Natural killer cell (primary cell): ENCODE measurements around the gene S100A6. TPM values are rescaled to one million over a fixed set of nuclear protein-coding genes. Genes with fewer than 3 reads are reported as not detected.

ENCODE experiments used
- ATAC-seq, 3 donors: fragments of 150-1000 bp in 2 of 3; fragments of 200-7000 bp in 1 of 3; cut with Tn5 transposase; 1 replicate in 1 of 3; 2 replicates in 2 of 3; pipeline ENCODE4 v1.10.0; 2021; ENCODE audit warnings: mild to moderate bottlenecking in 2 of 3, moderate library complexity in 2 of 3
- DNase-seq, 2 donors: peaks; one replicate each; pipeline versions ENCODE4 v3.0.0 to v3.0.0-alpha.2; 2013 to 2021; ENCODE audit warnings: mixed read lengths in 1 of 2
- H3K27ac ChIP-seq: one replicate; pipeline ENCODE4 v1.5.1; 2013; ENCODE audit warnings: mild to moderate bottlenecking, low read length
- H3K27me3 ChIP-seq: one replicate; pipeline ENCODE4 v1.6.1; 2013; ENCODE audit warnings: low read length; ENCODE audit not compliant: control insufficient read depth, insufficient read depth
- H3K36me3 ChIP-seq: one replicate; pipeline ENCODE4 v1.6.1; 2013; ENCODE audit warnings: low read length; ENCODE audit not compliant: control insufficient read depth, insufficient read depth
- H3K4me1 ChIP-seq: one replicate; pipeline ENCODE4 v1.6.1; 2013; ENCODE audit warnings: low read length; ENCODE audit not compliant: control insufficient read depth, insufficient read depth
- H3K4me3 ChIP-seq: one replicate; pipeline ENCODE4 v1.5.1; 2013; ENCODE audit warnings: low read length
- H3K9me3 ChIP-seq: one replicate; pipeline ENCODE4 v1.6.1; 2013; ENCODE audit warnings: low read length; ENCODE audit not compliant: control insufficient read depth, insufficient read depth
- H3K27ac Mint-ChIP-seq, 2 donors: one replicate each; pipeline ENCODE4 v1.8.0; 2022; ENCODE audit warnings: mild to moderate bottlenecking in 2 of 2, mixed read lengths in 2 of 2, moderate library complexity in 1 of 2
- H3K27me3 Mint-ChIP-seq, 2 donors: one replicate each; pipeline ENCODE4 v1.8.0; 2022; ENCODE audit warnings: low read depth in 2 of 2, mixed read lengths in 2 of 2
- H3K36me3 Mint-ChIP-seq: one replicate; pipeline ENCODE4 v1.8.0; 2022; ENCODE audit warnings: mixed read lengths
- H3K4me1 Mint-ChIP-seq, 2 donors: one replicate each; pipeline ENCODE4 v1.8.0; 2022; ENCODE audit warnings: mixed read lengths in 2 of 2
- H3K4me3 Mint-ChIP-seq: one replicate; pipeline ENCODE4 v1.8.0; 2022; ENCODE audit warnings: mild to moderate bottlenecking, moderate library complexity, mixed read lengths
- H3K9me3 Mint-ChIP-seq, 2 donors: one replicate each; pipeline ENCODE4 v1.8.0; 2022; ENCODE audit warnings: mixed read lengths in 2 of 2
- WGBS: methylation state at CpG from one replicate; pipeline ENCODE4 v1.1.7; 2013; ENCODE audit warnings: missing lambda C conversion rate; ENCODE audit not compliant: insufficient coverage; 5-methylcytosine and 5-hydroxymethylcytosine counted together
- intact Hi-C: fragments of 100-400 bp; cut with micrococcal nuclease; formaldehyde crosslinking; loops from one replicate; pipeline ENCODE4 v1.14.2; 2022
- total RNA-seq, 4 donors: library from RNA; stranded (reverse); fragments of 120-200 nt in 1 of 4; gene quantifications; one replicate each; pipeline versions ENCODE4 v1.2.3 to v1.2.4, GENCODE V29; 2013 to 2022
- TF ChIP-seq, protein P1 (sequence below): fragments of 200-600 bp; IDR thresholded peaks from one replicate; pipeline ENCODE4 v1.8.0; 2022; ENCODE audit warnings: antibody characterized with exemption

Gene S100A6
- total RNA-seq, 3 donors from 2014 or later (not counting 1 experiment from before 2014, with no cell fraction given): 174 to 261 (median 245) TPM

DNA sequence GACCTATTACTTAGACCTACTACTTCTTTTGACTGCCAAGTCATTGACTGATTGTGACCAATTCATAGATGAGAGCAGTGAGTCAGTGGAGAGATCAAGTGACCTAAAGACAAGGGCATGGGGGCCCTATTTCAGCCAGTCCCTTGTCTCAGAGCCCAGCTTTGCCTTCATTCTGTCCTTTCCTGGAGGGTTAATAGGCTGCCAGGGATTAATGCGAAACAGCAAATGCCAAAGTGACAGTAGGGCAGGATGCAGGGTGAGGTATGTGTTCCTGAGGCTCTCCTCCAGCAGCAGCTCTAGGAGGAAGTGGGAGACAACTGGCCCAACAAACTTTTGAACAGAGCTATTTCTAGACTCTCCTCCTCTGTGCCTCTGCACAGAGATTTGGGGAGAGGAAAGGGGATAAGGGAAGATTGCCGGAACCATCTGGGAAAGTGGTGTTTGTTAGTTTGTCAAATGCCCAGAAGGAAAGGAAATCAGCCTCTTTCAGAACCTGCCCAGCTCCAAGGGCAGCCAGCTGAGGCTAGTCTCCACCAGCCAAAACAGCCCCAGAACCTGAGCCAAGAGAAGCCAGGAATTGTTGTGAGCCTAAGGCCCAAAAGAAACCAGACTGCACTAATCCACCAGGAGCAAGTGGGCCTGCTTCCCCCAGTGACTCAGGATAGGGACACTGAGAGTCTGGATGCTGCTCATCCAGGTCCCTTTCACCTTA is 18.2 kb upstream of the S100A6 start:
- DNase-seq (no peak), ATAC-seq (no peak)
- peaks cover 0 to 8% of the 10 kb centered on the region in 2 donors for H3K27me3 Mint-ChIP-seq
- intact Hi-C loops: no loop called here
- WGBS: 72% methylated on average over 2 of the region's 2 CpGs
- no peak overlapping the region for H3K4me3 Mint-ChIP-seq
- peaks cover 0 to 8% of the 10 kb centered on the region in 2 donors for H3K4me1 Mint-ChIP-seq
- TF ChIP-seq, protein P1, sequence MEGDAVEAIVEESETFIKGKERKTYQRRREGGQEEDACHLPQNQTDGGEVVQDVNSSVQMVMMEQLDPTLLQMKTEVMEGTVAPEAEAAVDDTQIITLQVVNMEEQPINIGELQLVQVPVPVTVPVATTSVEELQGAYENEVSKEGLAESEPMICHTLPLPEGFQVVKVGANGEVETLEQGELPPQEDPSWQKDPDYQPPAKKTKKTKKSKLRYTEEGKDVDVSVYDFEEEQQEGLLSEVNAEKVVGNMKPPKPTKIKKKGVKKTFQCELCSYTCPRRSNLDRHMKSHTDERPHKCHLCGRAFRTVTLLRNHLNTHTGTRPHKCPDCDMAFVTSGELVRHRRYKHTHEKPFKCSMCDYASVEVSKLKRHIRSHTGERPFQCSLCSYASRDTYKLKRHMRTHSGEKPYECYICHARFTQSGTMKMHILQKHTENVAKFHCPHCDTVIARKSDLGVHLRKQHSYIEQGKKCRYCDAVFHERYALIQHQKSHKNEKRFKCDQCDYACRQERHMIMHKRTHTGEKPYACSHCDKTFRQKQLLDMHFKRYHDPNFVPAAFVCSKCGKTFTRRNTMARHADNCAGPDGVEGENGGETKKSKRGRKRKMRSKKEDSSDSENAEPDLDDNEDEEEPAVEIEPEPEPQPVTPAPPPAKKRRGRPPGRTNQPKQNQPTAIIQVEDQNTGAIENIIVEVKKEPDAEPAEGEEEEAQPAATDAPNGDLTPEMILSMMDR: no peak
- no peaks in the 10 kb centered on the region for H3K36me3 ChIP-seq
- H3K4me3 ChIP-seq: no peak overlapping the region
- H3K4me1 ChIP-seq: peaks cover 4% of the 10 kb centered on the region
- no peaks in the 10 kb centered on the region for H3K27me3 ChIP-seq
- no peaks in the 10 kb centered on the region for H3K9me3 Mint-ChIP-seq
- no peaks in the 10 kb centered on the region for H3K36me3 Mint-ChIP-seq
- H3K27ac ChIP-seq: no peak overlapping the region
- H3K9me3 ChIP-seq: no peaks in the 10 kb centered on the region
- no peak overlapping the region for H3K27ac Mint-ChIP-seq

DNA sequence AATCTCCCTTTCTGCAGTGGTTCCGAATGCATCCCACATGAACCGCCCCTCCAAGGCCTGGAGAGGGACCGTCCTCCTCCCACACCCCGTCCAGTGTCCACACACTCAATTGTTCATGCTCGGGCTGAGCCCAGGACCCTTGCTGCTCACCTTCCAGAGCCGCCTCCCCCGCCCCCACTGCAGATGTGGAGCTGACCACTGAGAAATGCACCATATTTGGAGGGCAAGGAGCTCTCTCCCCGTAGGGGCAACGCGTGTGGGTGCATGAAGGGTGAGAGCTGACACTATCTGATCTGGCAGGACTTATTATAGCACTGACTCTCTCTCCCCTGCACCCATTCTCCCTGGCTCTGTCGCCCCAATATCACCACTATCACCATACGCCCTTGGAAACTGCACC is 17.3 kb upstream of the S100A6 start:
- H3K27ac ChIP-seq: no peak overlapping the region
- intact Hi-C loops: no loop called here
- H3K36me3 ChIP-seq: no peaks in the 10 kb centered on the region
- no peak overlapping the region for H3K4me3 ChIP-seq
- no peak for DNase-seq
- TF ChIP-seq, protein P1: no peak
- Mint-ChIP-seq H3K4me3 (no peak overlapping the region), H3K9me3 (no peaks in the 10 kb centered on the region), H3K4me1 (peaks cover 0 to 14% of the 10 kb centered on the region in 2 donors), H3K27ac (no peak overlapping the region), H3K27me3 (peaks cover 0 to 8% of the 10 kb centered on the region in 2 donors), H3K36me3 (no peaks in the 10 kb centered on the region)
- 91% methylated on average over 12 of the region's 12 CpGs for WGBS
- no peaks in the 10 kb centered on the region for H3K27me3 ChIP-seq
- H3K4me1 ChIP-seq: peaks cover 7% of the 10 kb centered on the region
- ATAC-seq: no peak
- no peaks in the 10 kb centered on the region for H3K9me3 ChIP-seq

DNA sequence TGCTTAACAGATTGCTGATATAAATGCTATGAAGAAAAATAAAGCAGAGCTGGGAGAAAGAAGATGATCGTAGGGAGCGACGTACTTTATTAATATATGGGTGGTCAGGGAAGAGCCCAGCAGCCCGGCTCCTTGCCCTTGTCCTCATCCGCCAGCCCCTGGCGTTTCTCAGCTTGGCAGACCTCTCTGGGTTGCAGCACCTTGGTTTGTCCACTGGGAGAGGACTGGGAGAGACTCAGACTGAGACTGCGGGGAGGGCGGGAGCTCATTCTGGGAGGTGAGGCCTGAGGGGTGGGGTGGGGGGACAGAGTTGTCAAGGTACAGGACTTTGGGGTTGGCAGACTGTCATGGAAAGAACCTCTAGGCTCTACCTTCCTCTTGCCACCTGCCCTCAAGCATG is 16.5 kb upstream of the S100A6 start:
- 97% methylated on average over 8 of the region's 8 CpGs for WGBS
- H3K36me3 Mint-ChIP-seq: no peaks in the 10 kb centered on the region
- TF ChIP-seq, protein P1: no peak
- peaks cover 0 to 8% of the 10 kb centered on the region in 2 donors for H3K27me3 Mint-ChIP-seq
- Histone ChIP-seq H3K4me1 (peaks cover 12% of the 10 kb centered on the region), H3K36me3 (no peaks in the 10 kb centered on the region), H3K27ac (no peak overlapping the region), H3K4me3 (no peak overlapping the region), H3K9me3 (no peaks in the 10 kb centered on the region), H3K27me3 (no peaks in the 10 kb centered on the region)
- H3K4me1 Mint-ChIP-seq: peaks cover 0 to 16% of the 10 kb centered on the region in 2 donors
- ATAC-seq (no peak), DNase-seq (no peak)
- no peak overlapping the region for H3K4me3 Mint-ChIP-seq
- no peaks in the 10 kb centered on the region for H3K9me3 Mint-ChIP-seq
- H3K27ac Mint-ChIP-seq: no peak overlapping the region
- intact Hi-C loops: no loop called here
